HK-2 (cell line): Measurements from ENCODE around the gene SLC51A.
"Not testable (repeated sequence)": the region's sequence is repeated elsewhere in the genome, so short reads cannot be mapped to it uniquely, and the experiment has no call there.

Source experiments
- DNase-seq: peaks from one replicate; pipeline ENCODE4 v3.0.0-alpha.2; 2018; ENCODE audit not compliant: unreplicated experiment

SLC51A gene

GRCh38 chr3:196216089-196216564, at the start of gene SLC51A:
Gene SLC51A, plus strand, starts transcription at chr3:196216534. Its CDS starts 179 bp downstream, at chr3:196216713.
- no peak for DNase-seq

GRCh38 chr3:196166741-196167140, 49.6 kb upstream of the SLC51A start:
- no peak for DNase-seq

GRCh38 chr3:196168808-196169391, 47.4 kb upstream of the SLC51A start:
- no peak for DNase-seq

- no peak for DNase-seq
These were observed 46.5 kb upstream of the SLC51A start for GRCh38 chr3:196169836-196170240.

GRCh38 chr3:196170296-196170695, 46.0 kb upstream of the SLC51A start:
- not testable (repeated sequence) for DNase-seq

GRCh38 chr3:196174652-196175051, 41.7 kb upstream of the SLC51A start:
- no peak for DNase-seq

GRCh38 chr3:196175116-196175625, 41.2 kb upstream of the SLC51A start:
- no peak for DNase-seq

- DNase-seq, result no peak
These were observed 40.6 kb upstream of the SLC51A start for GRCh38 chr3:196175722-196176121.

GRCh38 chr3:196177567-196177966, 38.8 kb upstream of the SLC51A start:
- no peak for DNase-seq

GRCh38 chr3:196177967-196178366, 38.4 kb upstream of the SLC51A start:
- no peak for DNase-seq

- no peak for DNase-seq
These were observed 37.3 kb upstream of the SLC51A start for GRCh38 chr3:196178993-196179379.

GRCh38 chr3:196179380-196180308, 36.7 kb upstream of the SLC51A start:
- no peak for DNase-seq

- no peak for DNase-seq
These were observed 36.0 kb upstream of the SLC51A start for GRCh38 chr3:196180346-196180745.

GRCh38 chr3:196181127-196181546, 35.2 kb upstream of the SLC51A start:
- no peak for DNase-seq

- not testable (repeated sequence) for DNase-seq
These were observed 32.2 kb upstream of the SLC51A start for GRCh38 chr3:196184169-196184432.

- DNase-seq, result no peak
These were observed 31.5 kb upstream of the SLC51A start for GRCh38 chr3:196184881-196185280.

GRCh38 chr3:196186651-196187573, 29.4 kb upstream of the SLC51A start:
- no peak for DNase-seq

- no peak for DNase-seq
These were observed 26.6 kb upstream of the SLC51A start for GRCh38 chr3:196189566-196190347.

GRCh38 chr3:196192036-196192523, 24.3 kb upstream of the SLC51A start:
- DNase-seq, result no peak

GRCh38 chr3:196192524-196193051, 23.7 kb upstream of the SLC51A start:
- no peak for DNase-seq
